ENCODE results near the gene CCDC154. TPM values are rescaled to one million over a fixed set of nuclear protein-coding genes. Genes with fewer than 3 reads are reported as not detected.

The CCDC154 gene
- total and polyA plus RNA-seq, 2 experiments from 2014 or later = 0.31 TPM; not detected in 1

DNA sequence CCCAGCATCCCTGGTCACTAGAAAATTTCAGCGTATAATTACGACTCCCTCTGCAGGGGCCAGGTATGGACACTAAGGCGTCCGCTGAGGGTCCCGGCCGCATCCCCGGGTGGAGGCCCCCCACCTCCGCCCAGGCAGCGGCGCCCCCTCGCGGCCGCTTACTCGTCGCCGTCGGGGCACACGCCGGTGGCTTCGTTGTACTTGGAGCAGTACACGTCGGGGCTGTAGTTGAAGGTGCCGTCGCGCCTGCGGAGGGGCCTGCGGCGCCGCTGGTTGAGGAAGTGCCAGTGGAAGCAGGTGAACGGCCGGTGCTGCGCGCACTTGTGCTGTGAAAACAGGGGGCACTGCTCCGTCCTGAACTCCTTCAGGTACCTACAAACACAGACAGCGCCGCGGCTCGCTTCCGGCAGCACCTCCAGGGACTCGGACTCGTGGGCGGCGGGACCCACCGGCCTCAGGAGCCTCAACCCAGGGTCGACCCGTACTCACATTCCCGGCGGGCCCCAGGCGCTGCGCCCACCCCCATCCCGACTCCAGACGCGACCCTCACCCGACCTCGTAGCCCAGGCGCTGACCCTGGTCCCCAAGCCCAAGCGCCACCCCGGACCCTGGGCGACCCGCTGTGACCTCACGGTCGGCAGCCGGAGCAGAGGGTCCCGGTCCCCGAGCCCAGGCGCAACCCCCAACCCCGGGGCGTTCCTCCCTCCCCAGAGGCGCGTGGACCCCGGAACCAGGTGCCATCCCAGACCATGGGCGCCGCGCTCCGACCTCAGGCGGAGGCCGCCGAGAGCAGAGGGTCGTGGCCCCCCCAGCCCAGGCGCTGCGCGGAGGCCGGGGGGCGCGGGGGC lies 30.4 kb downstream of the CCDC154 start:
- Histone ChIP-seq H2AFZ (0 out of 2 replicates have a peak overlapping the region, but pooled peaks have one; percentile 76), H4K20me1 (replicated peaks; ENCODE audit: insufficient read depth) (peaks cover 12% of the 10 kb centered on the region), H3K9me2 (ENCODE audit: insufficient read depth) (no peaks in the 10 kb centered on the region), H3K79me2 (replicated peaks; ENCODE audit: insufficient read depth) (peaks cover 26% of the 10 kb centered on the region), H3F3A (replicated peaks; ENCODE audit: low read depth) (peaks cover 8% of the 10 kb centered on the region; the same call in 1 of the 2 replicates), H3K36me3 (ENCODE audit: insufficient read depth) (no peaks in the 10 kb centered on the region), H3K4me2 (peak overlapping the region; percentile 81), H3K4me1 (ENCODE audit: insufficient read depth) (no peaks in the 10 kb centered on the region), H3K4me3 (peak overlapping the region; percentile 91), H3K27ac (ENCODE audit: low read depth) (no peak overlapping the region), H3K27me3 (ENCODE audit: insufficient read depth) (no peaks in the 10 kb centered on the region)
- H3K27me3 Mint-ChIP-seq (ENCODE audit: insufficient read depth, low read depth, poor library complexity) = peaks cover 8% of the 10 kb centered on the region
- TF ChIP-seq POLR2AphosphoS5 (IDR thresholded peaks at IDR 0.05; ENCODE audit: low read depth) (peak; percentile 22), EZH2phosphoT487 (IDR thresholded peaks at IDR 0.05; ENCODE audit: unreplicated experiment) (no peak), ZNF331 (CRISPR knock-in tag; IDR thresholded peaks at IDR 0.05; ENCODE audit: low read depth) (0 out of 2 replicates have a peak, but pooled peaks have one; percentile 12), ZNF114 (CRISPR knock-in tag; IDR thresholded peaks at IDR 0.05) (no peak), NANOG (IDR thresholded peaks at IDR 0.05; ENCODE audit: borderline replicate concordance) (no peak), CREB1 (CRISPR knock-in tag; IDR thresholded peaks at IDR 0.05; ENCODE audit: low read depth) (peak; percentile 67), JUNB (IDR thresholded peaks at IDR 0.05; ENCODE audit: unreplicated experiment) (no peak)
- TF ChIP-seq, protein P1, sequence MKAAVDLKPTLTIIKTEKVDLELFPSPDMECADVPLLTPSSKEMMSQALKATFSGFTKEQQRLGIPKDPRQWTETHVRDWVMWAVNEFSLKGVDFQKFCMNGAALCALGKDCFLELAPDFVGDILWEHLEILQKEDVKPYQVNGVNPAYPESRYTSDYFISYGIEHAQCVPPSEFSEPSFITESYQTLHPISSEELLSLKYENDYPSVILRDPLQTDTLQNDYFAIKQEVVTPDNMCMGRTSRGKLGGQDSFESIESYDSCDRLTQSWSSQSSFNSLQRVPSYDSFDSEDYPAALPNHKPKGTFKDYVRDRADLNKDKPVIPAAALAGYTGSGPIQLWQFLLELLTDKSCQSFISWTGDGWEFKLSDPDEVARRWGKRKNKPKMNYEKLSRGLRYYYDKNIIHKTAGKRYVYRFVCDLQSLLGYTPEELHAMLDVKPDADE (IDR thresholded peaks at IDR 0.05) = 0 out of 2 replicates have a peak, but pooled peaks have one; percentile 8
- TF ChIP-seq, protein P2, sequence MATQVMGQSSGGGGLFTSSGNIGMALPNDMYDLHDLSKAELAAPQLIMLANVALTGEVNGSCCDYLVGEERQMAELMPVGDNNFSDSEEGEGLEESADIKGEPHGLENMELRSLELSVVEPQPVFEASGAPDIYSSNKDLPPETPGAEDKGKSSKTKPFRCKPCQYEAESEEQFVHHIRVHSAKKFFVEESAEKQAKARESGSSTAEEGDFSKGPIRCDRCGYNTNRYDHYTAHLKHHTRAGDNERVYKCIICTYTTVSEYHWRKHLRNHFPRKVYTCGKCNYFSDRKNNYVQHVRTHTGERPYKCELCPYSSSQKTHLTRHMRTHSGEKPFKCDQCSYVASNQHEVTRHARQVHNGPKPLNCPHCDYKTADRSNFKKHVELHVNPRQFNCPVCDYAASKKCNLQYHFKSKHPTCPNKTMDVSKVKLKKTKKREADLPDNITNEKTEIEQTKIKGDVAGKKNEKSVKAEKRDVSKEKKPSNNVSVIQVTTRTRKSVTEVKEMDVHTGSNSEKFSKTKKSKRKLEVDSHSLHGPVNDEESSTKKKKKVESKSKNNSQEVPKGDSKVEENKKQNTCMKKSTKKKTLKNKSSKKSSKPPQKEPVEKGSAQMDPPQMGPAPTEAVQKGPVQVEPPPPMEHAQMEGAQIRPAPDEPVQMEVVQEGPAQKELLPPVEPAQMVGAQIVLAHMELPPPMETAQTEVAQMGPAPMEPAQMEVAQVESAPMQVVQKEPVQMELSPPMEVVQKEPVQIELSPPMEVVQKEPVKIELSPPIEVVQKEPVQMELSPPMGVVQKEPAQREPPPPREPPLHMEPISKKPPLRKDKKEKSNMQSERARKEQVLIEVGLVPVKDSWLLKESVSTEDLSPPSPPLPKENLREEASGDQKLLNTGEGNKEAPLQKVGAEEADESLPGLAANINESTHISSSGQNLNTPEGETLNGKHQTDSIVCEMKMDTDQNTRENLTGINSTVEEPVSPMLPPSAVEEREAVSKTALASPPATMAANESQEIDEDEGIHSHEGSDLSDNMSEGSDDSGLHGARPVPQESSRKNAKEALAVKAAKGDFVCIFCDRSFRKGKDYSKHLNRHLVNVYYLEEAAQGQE (IDR thresholded peaks at IDR 0.05; ENCODE audit: unreplicated experiment) = no peak
- TF ChIP-seq, protein P3, sequence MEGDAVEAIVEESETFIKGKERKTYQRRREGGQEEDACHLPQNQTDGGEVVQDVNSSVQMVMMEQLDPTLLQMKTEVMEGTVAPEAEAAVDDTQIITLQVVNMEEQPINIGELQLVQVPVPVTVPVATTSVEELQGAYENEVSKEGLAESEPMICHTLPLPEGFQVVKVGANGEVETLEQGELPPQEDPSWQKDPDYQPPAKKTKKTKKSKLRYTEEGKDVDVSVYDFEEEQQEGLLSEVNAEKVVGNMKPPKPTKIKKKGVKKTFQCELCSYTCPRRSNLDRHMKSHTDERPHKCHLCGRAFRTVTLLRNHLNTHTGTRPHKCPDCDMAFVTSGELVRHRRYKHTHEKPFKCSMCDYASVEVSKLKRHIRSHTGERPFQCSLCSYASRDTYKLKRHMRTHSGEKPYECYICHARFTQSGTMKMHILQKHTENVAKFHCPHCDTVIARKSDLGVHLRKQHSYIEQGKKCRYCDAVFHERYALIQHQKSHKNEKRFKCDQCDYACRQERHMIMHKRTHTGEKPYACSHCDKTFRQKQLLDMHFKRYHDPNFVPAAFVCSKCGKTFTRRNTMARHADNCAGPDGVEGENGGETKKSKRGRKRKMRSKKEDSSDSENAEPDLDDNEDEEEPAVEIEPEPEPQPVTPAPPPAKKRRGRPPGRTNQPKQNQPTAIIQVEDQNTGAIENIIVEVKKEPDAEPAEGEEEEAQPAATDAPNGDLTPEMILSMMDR (conservative IDR thresholded peaks at IDR 0.05; ENCODE audit: low read depth in 2 of 2) = peak; percentile 71 to 82
- TF ChIP-seq, protein P4, sequence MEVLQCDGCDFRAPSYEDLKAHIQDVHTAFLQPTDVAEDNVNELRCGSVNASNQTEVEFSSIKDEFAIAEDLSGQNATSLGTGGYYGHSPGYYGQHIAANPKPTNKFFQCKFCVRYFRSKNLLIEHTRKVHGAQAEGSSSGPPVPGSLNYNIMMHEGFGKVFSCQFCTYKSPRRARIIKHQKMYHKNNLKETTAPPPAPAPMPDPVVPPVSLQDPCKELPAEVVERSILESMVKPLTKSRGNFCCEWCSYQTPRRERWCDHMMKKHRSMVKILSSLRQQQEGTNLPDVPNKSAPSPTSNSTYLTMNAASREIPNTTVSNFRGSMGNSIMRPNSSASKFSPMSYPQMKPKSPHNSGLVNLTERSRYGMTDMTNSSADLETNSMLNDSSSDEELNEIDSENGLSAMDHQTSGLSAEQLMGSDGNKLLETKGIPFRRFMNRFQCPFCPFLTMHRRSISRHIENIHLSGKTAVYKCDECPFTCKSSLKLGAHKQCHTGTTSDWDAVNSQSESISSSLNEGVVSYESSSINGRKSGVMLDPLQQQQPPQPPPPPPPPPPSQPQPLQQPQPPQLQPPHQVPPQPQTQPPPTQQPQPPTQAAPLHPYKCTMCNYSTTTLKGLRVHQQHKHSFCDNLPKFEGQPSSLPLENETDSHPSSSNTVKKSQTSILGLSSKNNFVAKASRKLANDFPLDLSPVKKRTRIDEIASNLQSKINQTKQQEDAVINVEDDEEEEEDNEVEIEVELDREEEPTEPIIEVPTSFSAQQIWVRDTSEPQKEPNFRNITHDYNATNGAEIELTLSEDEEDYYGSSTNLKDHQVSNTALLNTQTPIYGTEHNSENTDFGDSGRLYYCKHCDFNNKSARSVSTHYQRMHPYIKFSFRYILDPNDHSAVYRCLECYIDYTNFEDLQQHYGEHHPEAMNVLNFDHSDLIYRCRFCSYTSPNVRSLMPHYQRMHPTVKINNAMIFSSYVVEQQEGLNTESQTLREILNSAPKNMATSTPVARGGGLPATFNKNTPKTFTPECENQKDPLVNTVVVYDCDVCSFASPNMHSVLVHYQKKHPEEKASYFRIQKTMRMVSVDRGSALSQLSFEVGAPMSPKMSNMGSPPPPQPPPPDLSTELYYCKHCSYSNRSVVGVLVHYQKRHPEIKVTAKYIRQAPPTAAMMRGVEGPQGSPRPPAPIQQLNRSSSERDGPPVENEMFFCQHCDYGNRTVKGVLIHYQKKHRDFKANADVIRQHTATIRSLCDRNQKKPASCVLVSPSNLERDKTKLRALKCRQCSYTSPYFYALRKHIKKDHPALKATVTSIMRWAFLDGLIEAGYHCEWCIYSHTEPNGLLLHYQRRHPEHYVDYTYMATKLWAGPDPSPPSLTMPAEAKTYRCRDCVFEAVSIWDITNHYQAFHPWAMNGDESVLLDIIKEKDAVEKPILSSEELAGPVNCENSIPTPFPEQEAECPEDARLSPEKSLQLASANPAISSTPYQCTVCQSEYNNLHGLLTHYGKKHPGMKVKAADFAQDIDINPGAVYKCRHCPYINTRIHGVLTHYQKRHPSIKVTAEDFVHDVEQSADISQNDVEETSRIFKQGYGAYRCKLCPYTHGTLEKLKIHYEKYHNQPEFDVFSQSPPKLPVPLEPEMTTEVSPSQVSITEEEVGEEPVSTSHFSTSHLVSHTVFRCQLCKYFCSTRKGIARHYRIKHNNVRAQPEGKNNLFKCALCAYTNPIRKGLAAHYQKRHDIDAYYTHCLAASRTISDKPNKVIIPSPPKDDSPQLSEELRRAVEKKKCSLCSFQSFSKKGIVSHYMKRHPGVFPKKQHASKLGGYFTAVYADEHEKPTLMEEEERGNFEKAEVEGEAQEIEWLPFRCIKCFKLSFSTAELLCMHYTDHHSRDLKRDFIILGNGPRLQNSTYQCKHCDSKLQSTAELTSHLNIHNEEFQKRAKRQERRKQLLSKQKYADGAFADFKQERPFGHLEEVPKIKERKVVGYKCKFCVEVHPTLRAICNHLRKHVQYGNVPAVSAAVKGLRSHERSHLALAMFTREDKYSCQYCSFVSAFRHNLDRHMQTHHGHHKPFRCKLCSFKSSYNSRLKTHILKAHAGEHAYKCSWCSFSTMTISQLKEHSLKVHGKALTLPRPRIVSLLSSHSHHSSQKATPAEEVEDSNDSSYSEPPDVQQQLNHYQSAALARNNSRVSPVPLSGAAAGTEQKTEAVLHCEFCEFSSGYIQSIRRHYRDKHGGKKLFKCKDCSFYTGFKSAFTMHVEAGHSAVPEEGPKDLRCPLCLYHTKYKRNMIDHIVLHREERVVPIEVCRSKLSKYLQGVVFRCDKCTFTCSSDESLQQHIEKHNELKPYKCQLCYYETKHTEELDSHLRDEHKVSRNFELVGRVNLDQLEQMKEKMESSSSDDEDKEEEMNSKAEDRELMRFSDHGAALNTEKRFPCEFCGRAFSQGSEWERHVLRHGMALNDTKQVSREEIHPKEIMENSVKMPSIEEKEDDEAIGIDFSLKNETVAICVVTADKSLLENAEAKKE (CRISPR knock-in tag; IDR thresholded peaks at IDR 0.05) = no peak
- H3K9me3 Mint-ChIP-seq = no peaks in the 10 kb centered on the region
- peak overlapping the region; percentile 72; the same call in 1 of the 2 replicates for H3K27ac Mint-ChIP-seq
- H3K4me3 Mint-ChIP-seq = peak overlapping the region; percentile 81
- ATAC-seq (peak; percentile 82), DNase-seq (ENCODE audit: low spot score) (peak; percentile 84)
- H3K36me3 Mint-ChIP-seq (ENCODE audit: low read depth) = no peaks in the 10 kb centered on the region
- no peaks in the 10 kb centered on the region for H3K4me1 Mint-ChIP-seq

Measured in GM23338 (cell line).